ENCODE data around the gene CDR2. TPM values are rescaled to one million over a fixed set of nuclear protein-coding genes. Genes with fewer than 3 reads are reported as not detected.

CDR2 gene
- total and polyA plus RNA-seq, 9 of the 15 experiments (the other 6 are each of a cell fraction or from before 2014, with no cell fraction given) = 4.6 to 30.3 (median 19.9) TPM

DNA sequence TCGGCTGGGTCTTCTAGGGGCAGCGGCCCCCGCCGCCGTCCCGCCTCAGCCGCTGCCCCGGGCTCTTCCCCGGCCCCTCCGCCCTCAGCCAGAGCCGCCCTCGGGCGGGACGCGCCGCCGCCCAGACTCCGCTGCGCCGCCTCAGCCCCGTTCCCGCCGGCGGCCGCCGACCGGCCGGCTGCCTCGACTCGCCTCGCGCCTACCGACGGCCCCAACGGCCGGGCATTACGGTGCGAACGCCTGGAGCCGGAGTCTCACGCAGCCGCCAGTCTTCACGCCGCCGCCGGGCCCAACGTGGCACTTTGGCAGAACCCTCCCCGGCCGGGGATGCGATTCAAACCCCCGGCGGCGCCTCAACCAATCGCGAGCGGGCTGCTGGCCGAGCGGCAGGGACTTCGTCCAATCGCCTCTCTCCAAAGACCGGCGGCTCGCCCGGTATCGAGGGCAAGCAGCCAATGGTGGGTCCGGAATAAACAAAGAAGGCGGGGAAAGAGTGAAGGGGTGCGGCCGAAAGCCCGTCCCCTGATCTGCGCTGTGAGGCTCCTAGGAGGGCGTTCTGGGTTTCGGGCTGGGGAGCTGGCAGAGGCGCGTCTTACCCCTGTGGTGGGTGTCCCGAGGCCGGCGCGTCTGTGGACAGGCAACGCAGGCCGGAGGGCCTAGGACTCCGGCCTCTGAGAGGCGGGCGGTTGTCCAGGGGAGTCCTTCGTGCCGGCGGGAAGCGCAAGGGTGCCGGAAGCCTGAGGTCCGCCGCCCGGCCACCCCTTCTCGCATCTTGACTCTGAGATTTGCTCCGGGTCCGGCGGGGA is at the start of gene CDR2 (continued):
- TF ChIP-seq, protein P1, sequence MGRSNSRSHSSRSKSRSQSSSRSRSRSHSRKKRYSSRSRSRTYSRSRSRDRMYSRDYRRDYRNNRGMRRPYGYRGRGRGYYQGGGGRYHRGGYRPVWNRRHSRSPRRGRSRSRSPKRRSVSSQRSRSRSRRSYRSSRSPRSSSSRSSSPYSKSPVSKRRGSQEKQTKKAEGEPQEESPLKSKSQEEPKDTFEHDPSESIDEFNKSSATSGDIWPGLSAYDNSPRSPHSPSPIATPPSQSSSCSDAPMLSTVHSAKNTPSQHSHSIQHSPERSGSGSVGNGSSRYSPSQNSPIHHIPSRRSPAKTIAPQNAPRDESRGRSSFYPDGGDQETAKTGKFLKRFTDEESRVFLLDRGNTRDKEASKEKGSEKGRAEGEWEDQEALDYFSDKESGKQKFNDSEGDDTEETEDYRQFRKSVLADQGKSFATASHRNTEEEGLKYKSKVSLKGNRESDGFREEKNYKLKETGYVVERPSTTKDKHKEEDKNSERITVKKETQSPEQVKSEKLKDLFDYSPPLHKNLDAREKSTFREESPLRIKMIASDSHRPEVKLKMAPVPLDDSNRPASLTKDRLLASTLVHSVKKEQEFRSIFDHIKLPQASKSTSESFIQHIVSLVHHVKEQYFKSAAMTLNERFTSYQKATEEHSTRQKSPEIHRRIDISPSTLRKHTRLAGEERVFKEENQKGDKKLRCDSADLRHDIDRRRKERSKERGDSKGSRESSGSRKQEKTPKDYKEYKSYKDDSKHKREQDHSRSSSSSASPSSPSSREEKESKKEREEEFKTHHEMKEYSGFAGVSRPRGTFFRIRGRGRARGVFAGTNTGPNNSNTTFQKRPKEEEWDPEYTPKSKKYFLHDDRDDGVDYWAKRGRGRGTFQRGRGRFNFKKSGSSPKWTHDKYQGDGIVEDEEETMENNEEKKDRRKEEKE (IDR thresholded peaks at IDR 0.05; ENCODE audit: borderline replicate concordance in 1 of 2, control insufficient read depth in 1 of 2, low read depth in 2 of 2, low read length in 1 of 2) = no peak
- no peak for TF ChIP-seq ZNF384 (IDR thresholded peaks at IDR 0.05; ENCODE audit: low read depth, low read length)
- TF ChIP-seq U2AF1 (optimal IDR thresholded peaks at IDR 0.05; ENCODE audit: low read depth, low read length) = peak; percentile 17
- TF ChIP-seq ZNF217 (CRISPR knock-in tag; IDR thresholded peaks at IDR 0.05) = no peak
- no peak for TF ChIP-seq SREBF2 (CRISPR knock-in tag; IDR thresholded peaks at IDR 0.05)
- TF ChIP-seq, protein P2, sequence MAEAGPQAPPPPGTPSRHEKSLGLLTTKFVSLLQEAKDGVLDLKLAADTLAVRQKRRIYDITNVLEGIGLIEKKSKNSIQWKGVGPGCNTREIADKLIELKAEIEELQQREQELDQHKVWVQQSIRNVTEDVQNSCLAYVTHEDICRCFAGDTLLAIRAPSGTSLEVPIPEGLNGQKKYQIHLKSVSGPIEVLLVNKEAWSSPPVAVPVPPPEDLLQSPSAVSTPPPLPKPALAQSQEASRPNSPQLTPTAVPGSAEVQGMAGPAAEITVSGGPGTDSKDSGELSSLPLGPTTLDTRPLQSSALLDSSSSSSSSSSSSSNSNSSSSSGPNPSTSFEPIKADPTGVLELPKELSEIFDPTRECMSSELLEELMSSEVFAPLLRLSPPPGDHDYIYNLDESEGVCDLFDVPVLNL (CRISPR knock-in tag; IDR thresholded peaks at IDR 0.05; ENCODE audit: low read depth) = no peak
- no peak for TF ChIP-seq TAF15 (IDR thresholded peaks at IDR 0.05; ENCODE audit: low read depth, low read length)
- TF ChIP-seq KLF13 (tag; IDR thresholded peaks at IDR 0.05; ENCODE audit: borderline replicate concordance, low read depth) = 0 out of 2 replicates have a peak, but pooled peaks have one; percentile 24
- TF ChIP-seq, protein P3, sequence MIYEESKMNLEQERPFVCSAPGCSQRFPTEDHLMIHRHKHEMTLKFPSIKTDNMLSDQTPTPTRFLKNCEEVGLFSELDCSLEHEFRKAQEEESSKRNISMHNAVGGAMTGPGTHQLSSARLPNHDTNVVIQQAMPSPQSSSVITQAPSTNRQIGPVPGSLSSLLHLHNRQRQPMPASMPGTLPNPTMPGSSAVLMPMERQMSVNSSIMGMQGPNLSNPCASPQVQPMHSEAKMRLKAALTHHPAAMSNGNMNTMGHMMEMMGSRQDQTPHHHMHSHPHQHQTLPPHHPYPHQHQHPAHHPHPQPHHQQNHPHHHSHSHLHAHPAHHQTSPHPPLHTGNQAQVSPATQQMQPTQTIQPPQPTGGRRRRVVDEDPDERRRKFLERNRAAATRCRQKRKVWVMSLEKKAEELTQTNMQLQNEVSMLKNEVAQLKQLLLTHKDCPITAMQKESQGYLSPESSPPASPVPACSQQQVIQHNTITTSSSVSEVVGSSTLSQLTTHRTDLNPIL (CRISPR knock-in tag; IDR thresholded peaks at IDR 0.05) = no peak
- TF ChIP-seq, protein P4, sequence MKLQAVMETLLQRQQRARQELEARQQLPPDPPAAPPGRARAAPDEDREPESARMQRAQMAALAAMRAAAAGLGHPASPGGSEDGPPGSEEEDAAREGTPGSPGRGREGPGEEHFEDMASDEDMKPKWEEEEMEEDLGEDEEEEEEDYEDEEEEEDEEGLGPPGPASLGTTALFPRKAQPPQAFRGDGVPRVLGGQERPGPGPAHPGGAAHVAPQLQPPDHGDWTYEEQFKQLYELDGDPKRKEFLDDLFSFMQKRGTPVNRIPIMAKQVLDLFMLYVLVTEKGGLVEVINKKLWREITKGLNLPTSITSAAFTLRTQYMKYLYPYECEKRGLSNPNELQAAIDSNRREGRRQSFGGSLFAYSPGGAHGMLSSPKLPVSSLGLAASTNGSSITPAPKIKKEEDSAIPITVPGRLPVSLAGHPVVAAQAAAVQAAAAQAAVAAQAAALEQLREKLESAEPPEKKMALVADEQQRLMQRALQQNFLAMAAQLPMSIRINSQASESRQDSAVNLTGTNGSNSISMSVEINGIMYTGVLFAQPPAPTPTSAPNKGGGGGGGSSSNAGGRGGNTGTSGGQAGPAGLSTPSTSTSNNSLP (IDR thresholded peaks at IDR 0.05; ENCODE audit: borderline replicate concordance, low read depth, low read length) = no peak
- no peak for TF ChIP-seq ELF4 (CRISPR knock-in tag; IDR thresholded peaks at IDR 0.05)
- no peak for TF ChIP-seq ZNF764 (CRISPR knock-in tag; IDR thresholded peaks at IDR 0.05; ENCODE audit: low read depth)
- TF ChIP-seq, protein P5, sequence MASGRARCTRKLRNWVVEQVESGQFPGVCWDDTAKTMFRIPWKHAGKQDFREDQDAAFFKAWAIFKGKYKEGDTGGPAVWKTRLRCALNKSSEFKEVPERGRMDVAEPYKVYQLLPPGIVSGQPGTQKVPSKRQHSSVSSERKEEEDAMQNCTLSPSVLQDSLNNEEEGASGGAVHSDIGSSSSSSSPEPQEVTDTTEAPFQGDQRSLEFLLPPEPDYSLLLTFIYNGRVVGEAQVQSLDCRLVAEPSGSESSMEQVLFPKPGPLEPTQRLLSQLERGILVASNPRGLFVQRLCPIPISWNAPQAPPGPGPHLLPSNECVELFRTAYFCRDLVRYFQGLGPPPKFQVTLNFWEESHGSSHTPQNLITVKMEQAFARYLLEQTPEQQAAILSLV (tag; IDR thresholded peaks at IDR 0.05) = no peak
- TF ChIP-seq ELF2 (CRISPR knock-in tag; IDR thresholded peaks at IDR 0.05) = no peak
- TF ChIP-seq, protein P6, sequence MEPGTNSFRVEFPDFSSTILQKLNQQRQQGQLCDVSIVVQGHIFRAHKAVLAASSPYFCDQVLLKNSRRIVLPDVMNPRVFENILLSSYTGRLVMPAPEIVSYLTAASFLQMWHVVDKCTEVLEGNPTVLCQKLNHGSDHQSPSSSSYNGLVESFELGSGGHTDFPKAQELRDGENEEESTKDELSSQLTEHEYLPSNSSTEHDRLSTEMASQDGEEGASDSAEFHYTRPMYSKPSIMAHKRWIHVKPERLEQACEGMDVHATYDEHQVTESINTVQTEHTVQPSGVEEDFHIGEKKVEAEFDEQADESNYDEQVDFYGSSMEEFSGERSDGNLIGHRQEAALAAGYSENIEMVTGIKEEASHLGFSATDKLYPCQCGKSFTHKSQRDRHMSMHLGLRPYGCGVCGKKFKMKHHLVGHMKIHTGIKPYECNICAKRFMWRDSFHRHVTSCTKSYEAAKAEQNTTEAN (CRISPR knock-in tag; IDR thresholded peaks at IDR 0.05) = no peak
- TF ChIP-seq WHSC1 (IDR thresholded peaks at IDR 0.05; ENCODE audit: low read length) = no peak
